Activated T-helper 1 cell treated with anti-CD3 and anti-CD28 coated beads, Interleukin-2, amount 50 U/mL, for 16 hours (primary cell): ENCODE results near the gene CBFA2T2.
"Not testable (repeated sequence)": the region's sequence is repeated elsewhere in the genome, so short reads cannot be mapped to it uniquely, and the experiment has no call there.

Source experiments
- DNase-seq, 2 donors: peaks; one replicate each; pipeline ENCODE4 v3.0.0-alpha.2; 2020; ENCODE audit warnings: low read depth in 1 of 2, low spot score in 1 of 2

The CBFA2T2 gene

DNA sequence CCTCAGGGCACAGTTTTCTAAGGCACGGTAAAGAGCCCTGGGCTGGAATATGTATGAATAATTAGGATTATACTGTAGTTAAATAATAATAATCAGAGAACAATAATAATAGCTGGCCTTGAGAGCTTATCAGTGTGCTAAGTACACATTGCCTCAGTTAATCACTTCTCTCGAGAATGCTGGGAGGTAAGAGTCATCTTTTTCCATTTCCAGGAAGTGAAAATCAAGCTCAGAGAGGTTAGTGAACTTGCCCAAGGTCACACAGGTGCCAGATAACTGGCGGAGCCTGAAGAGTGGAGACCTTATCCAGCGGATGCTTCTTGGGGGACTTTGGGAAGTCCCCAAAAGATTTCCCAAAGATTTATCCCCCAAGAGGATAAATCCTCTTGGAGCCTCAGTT, 19.4 kb upstream of the CBFA2T2 start:
- no peak for DNase-seq

DNA sequence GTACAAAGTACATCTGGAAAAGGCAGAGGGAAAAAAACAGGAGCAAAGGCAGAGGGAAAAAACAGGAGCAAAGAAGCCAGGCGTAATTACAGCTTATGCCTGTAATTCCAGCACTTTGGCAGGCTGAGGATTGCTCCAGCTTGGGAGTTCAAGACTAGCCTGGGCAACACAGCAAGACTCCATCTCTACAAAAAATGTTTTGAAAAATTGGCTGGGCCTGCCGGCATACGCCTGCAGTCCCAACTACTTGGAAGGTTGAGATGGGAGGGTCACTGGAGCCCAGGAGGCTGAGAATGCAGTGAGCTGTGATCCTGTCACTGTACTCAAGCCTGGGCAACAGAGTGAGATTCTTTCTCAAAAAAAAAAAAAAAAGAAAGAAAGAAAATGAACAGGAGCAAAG, 19.0 kb upstream of the CBFA2T2 start:
- DNase-seq: no peak

DNA sequence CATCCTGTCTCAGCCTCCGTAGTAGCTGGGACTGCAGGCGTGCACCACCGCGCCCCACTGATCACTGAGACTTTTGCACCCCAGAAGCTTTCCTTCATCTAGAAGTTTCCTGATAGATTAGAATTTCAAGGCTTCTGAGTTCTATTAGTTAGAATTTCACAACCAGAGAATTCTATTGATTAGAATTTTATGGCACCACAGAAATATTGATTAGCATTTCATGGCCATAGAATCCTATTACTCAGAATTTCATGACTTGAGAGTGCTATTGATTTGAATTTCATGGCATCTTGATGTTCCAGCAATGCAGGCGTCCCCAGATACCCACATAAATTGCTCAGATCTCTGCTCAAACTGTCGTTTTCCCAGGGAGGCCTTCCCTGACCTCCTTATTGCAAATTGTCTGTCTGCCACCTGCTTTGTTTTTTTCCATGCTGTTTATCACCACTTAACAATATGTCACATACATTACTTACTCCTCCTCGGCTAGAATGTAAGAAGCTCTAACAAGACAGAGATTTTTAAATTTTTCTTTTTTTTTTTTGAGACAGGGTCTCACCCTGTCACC, 16.9 kb upstream of the CBFA2T2 start:
- no peak for DNase-seq

DNA sequence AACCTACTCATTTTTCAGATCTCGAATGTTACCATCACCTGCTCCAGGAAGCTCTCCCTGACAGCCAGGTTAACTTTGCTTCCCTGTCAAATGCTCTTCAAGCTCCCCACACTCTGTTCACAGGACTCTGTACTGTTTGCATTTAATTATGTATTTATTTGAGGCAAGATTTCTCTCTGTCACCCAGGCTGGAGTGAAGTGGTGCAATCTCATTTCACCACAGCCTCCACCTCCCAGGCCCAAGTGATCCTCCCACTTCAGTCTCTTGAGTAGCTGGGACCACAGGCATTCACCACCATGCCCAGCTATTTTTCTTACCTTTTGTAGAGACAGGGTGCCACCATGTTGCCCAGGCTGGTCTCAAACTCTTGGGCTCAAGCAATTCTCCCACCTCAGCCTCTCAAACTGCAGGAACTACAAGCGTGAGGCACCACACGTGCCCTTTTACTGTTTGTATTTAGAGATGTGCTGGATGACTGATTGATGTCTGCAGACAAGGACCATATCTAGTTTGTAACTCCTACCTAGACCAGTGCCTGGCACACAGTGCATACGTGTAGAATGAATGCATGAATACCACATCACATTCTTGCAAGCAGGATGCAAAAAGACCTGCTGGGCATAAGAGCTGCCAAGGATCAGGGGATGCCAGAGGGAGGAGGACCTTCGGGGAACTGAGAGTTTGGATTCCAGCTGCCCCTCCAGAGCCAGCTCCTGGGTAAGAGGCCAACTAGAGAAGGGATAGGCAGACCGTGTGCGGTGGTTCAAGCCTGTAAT, 15.6 kb upstream of the CBFA2T2 start:
- no peak for DNase-seq

DNA sequence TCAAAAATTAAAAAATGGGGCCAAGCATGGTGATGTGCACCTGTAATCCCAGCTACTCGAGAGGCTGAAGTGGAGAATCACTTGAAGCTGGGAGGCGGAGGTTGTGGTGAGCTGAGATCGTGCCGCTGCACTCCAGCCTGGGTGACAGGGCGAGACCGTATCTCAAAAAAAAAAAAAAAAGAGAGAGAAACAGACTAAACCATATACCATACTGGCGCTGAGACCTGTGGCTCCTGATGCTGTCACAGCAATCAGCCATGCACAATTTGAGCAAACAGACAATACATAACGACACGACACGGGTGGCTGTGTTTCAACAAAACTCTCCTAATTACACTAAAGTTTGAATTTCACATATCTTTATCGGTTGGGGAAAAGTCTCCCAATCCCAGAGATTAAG, 14.9 kb upstream of the CBFA2T2 start:
- DNase-seq: no peak

DNA sequence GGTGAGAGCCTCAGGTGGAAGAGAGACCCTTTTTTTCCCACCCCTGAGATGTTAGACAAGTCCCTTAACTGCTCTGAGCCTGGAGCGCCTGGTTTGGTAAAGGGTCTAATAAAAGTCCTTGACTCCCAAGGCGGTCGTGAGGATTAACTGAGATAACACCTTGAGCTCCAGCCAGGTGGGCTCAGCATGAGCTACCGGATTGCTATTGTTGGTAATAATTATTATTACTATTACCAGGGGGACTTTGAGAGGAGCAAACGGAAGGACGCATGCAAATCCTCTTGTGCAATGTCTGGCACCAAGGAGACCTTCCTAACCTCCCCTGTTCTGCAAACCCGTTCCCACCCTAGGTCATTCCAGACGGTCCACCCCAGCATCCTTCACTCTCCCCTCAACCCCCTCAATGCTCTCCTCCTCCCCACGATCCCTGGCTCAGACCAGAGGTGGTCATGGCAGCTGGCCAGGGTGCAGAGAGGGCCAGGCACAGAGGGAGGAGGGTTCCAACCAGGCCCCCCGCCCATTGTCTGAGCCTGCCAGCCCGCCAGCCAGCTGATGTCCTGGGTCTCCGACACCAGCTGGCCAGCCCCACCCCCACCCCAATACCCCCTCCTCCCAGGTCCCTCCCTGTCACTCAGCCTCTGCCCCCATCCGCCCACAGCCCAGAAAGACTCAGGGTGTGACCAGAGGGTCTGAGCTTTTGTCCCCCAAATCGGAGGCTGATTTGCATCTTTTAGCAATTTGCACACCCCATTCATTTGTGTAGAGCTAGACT, 14.3 kb upstream of the CBFA2T2 start:
- no peak for DNase-seq

DNA sequence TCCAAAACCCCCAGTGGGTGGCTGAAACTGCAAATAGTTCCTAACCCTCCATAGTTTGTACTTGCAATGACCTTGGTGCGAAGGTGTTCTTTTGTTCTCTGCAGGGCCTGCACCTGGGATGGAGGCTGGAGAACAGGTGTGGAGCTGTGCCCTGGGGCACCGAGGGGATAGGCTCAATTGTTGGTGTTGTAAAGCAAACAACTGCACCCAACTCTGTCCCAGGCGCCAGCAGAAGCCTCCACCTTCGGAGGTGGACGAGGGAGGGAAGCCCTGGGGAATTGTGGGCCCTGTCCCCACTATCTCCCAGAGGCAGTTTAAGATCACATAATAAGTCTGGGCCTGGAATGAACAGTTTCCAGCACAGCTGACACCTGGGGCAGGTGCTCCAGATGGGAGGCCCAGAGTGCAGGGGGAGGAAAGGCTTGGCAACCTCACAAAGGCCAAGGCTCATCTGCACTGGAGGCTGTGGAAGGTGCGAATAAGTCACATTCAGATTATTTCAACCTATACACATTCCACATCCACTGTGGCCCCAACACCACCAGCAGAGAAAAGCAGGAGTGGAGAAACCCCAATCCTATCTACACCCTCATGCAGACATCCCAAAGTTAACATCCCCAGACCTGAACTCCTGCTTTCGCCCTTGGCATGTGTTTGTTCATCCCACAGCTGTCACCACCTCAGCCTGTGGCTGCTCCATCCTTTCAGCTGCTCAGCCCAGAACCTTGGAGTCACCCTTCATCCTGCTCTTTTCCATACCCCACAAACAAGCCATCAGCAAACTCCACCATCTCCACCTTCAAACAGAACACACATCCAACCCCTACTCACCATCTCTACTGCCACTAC, 12.3 kb upstream of the CBFA2T2 start:
- no peak for DNase-seq

DNA sequence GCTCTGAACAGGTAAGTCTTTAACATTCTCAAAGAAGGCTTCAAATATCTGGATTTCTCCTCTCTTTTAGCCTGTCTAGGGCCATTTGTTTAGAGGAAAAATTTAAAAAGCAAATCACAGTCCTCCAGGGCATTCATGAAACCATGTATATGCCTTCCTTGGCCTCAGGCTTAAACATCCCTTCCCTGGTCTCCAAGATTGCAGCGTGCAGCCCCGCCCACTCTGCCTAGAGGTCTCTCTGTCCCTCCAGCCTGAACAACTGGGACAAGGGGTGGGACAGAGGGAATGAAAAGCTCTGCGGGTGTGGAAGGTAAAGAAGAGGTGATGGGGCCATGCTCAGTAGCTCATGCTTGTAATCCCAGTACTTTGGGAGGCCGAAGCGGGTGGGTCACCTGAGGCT, 9.8 kb upstream of the CBFA2T2 start:
- no peak for DNase-seq

DNA sequence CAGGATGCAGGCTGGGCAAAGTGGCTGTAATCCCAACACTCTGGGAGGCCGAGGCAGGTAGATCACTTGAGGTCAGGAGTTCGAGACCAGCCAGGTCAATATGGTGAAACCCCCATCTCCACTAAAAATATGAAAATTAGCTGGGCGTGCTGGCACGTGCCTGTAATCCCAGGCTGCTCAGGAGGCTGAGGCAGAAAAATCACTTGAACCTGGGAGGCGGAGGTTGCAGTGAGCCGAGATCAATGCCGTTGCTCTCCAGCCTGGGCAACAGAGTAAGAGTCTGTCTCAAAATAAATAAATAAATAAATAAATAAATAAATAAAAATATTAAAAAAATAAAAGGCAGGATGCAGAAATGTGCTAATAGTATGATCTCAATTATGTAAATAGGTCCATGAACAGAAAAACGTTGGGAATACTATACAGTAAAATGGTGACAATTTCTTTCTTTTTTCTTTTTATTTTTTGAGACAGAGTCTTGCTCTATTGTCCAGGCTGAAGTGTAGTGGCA, 8.4 kb upstream of the CBFA2T2 start:
- no peak for DNase-seq

DNA sequence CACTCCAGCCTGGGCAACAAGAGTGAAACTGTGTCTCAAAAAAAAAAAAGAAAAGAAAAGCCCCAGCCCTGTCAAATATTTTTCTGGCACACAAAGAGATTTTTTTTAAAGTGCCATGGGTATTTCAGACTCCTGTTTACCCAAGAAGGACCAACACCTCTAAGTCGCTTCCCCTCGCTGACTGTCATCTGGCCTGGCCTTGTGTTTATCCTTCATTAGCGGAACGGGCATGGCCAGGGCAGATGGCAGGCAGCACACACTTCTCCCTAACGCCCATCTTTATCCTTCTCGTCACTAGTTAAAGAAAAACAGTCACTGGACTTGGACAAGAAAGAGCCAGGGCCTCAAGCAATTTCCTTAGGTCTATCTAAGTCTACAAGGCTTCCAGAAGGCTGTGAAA, 7.3 kb upstream of the CBFA2T2 start:
- DNase-seq: no peak

DNA sequence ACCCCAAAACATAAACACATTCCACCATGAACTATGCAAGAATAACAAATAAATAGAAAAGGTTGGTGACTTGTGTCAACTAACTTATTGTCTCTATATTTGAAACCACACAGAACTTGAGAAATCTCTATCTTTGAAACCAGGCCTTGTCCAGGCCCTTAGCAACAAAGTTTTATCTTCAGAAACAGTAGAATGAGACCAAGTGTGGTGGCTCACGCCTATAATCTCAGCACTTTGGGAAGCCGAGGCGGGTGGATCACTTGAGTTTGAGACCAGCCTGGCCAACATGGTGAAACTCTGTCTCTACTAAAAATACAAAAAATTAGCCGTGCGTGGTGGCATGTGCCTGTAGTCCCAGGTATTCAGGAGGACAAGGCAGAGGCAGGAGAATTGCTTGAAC, 6.7 kb upstream of the CBFA2T2 start:
- not testable (repeated sequence) for DNase-seq

DNA sequence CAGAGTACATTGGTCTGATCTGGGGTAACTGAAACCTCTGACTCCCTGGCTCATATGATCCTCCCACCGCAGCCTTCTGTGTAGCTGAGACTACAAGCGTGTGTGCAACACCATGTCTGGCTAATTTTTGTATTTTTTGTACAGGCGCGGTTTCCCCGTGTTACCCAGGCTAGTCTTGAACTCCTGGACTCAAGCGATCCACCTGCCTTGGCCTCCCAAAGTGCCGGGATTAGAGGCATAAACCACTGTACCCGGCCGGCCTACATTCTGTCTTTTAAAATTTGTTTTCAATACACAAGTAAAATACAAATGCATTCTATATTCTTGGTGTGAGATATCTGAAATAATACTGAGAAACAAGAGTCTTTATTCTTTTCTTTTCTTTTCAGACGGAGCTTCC, 1.7 kb upstream of the CBFA2T2 start:
- DNase-seq: no peak

DNA sequence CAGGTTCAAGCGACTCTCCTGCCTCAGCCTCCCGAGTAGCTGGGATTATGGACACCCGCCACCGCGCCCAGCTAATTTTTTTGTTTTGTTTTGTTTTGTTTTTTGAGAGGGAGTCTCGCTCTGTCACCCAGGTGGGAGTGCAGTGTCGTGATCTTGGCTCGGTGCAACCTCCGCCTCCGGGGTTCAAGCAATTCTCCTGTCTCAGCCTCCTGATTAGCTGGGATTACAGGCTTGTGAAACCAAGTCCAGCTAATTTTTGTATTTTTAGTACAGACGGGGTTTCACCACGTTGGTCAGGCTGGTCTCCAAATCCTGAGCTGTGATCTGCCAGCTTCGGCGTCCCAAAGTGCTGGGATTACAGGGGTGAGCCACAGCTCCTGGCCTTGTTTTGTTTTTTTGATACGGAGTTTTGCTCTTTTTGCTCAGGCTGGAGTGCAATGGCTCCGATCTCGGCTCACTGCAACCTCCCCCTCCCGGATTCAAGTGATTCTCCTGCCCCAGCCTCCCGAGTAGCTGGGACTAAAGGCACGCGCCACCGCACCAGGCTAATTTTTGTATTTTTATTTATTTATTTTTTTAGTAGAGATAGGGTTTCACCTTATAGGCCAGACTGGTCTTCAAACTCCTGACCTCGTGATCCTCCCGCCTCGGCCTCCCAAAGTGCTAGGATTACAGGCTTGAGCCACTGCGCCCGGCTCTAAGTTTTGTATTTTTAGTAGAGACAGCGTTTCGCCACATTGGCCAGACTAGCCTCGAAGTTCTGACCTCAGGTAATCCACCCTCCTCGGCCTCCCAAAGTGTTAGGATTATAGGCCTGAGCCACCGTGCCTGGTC, 1.0 kb upstream of the CBFA2T2 start:
- not testable (repeated sequence) for DNase-seq

DNA sequence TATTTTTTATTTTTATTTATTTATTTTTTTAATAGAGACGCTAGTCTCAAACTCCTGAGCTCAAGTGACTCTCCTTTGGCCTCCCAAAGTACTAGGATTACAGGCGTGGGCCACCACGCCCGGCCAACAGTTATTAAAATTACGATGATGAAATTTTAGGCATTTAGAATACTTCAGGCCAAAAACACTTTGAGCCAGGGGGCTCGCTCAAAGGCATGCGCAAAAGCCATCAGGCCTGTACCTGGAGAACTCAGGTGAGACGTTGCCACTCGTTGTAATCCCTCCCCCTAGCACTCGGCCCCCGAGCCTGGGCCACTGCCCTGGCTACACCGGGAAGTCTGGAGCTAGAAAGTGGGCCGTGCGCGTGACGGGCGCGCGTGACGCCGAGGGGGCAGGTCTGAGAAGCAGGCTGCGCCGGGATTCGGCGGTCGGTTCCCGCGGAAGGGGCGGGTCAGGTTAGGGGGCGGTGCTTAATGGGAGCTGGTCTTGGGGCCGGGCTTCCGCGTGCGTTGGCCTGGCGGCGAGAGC, 337 bp upstream of the CBFA2T2 start:
- DNase-seq: peak; percentile 98 to 99

DNA sequence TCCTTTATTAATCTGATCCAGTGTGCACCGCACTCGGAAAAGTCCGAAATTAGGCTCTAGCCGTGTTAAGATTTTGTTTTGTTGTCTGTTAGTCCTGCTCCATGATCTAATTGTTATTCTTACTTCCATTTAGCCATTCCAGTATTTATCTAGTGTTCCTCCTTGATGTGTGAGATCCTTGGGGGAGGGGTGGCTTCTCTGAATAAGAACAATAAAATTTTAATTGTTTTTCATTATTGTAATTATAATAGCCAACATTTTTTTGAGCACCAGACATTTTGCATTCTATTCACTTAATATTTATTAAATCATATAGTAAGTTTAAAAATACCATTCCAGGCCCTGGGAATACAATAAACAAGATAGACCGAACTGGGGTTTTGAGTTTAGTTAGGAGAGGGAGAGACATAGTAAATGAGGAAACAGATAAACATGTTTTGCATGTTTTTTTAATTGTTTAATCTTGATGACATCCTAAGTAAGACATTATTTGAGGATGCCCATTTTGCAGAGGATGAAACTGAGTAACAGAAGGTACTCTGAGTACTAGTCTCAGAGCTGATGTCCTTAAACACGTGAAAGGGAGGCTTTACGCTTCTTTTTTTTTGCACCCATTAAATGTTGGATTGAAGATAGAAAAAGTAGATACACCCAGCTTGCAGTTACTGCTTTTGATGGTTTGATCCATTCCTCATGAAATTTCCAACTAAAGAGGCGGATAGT, 1.2 kb downstream of the CBFA2T2 start:
- no peak for DNase-seq

DNA sequence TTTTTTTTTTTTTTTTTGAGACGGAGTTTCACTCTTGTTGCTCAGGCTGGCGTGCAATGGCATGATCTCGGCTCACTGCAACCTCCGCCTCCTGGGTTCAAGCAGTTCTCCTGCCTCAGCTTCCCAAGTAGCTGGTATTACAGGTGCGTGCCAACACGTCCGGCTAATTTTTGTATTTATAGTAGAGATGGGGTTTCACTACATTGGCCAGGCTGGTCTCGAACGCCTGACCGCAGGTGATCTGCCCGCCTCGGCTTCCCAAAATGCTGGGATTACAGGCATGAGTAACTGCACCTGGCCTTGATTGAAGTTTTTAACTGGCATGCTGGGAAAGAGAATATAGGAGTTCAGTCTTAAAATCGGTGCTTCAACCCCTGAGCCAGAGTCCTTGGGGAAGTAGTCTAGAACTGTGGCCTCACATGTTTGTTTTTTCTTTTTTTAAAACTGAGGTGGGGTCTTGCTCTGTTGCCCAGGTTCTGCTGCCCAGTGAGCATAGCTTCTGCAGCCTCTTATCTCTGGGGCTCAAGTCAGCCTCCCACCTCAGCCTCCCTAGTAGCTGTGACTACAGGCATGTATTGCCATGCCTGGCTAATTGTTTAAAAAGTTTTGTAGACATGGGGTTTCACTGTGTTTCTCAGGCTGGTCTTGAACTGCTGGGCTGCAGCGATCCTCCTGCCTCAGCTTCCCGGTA, 3.3 kb downstream of the CBFA2T2 start:
- DNase-seq: no peak

DNA sequence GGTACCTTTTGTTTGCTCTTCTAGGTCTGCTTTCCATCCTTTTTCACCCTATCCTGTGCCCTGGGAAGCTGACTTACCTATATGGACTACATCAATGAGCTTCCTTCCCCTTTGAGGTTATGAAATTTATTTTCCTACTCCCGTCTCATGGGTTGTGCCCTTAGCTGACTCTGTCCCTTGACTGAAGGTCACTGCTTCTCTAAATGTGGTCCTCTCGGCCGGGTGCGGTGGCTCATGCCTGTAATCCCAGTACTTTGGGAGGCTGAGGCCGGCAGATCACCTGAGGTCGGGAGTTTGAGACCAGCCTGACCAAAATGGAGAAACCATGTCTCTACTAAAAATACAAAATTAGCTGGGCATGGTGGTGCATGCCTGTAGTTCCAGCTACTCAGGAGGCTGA, 6.9 kb downstream of the CBFA2T2 start:
- DNase-seq: not testable (repeated sequence)

DNA sequence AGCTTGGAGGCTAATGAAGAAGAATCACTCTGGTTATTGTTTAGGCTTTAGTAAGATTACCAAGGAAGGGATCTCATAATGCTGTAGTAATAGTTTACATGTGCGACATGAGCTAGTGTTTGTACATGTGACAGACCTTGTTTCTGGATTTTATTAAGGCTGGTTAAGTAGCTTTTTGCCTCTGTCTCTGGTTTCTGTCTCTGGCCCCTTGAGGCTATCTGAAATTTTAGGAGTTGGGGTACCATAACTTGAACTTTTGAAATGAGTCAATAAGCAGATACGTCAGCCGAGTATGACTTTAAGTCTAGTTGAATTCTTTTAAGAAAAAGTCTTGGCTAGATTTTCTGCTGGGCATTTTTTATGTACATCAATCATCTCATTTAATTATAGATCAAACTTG, 9.5 kb downstream of the CBFA2T2 start:
- no peak for DNase-seq

DNA sequence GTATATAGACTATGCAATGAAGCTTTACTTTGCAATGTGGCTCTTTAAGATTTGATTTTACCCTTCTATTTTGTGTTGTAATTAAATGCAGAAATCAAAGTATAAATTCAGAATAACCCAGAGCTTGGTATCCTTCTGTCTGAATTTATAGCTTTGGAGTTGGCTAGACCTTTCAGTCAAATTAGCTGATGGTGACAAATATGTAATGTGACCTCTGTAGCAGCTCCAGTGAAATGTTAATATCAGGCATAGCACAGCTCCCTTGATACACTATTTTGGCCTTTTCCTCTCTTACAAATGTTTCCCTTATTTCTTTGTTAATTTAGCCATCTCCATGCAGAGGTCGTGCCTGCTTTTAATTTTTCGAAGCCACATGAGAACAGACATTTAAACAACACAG, 11.1 kb downstream of the CBFA2T2 start:
- DNase-seq: no peak
